Retinal pigment epithelial cell (primary cell): Measurements from ENCODE around the gene STAG3.
"Not testable (repeated sequence)": the region's sequence is repeated elsewhere in the genome, so short reads cannot be mapped to it uniquely, and the experiment has no call there.

ENCODE experiments used
- DNase-seq: peaks from one replicate; pipeline ENCODE4 v3.0.0-alpha.2; 2010; ENCODE audit warnings: low read depth
- H3K4me3 ChIP-seq: 2 replicates; pipeline ENCODE4 v1.5.1; 2011; ENCODE audit warnings: mild to moderate bottlenecking, low read length, control low read depth, moderate library complexity
- CTCF ChIP-seq: conservative IDR thresholded peaks from 2 replicates; pipeline ENCODE4 v1.5.1; 2011; ENCODE audit warnings: low read depth, low read length, control low read depth, inconsistent platforms

Gene STAG3

GRCh38 chr7:100137851-100138760 lies 39.6 kb upstream of the STAG3 start:
- DNase-seq = no peak
- no peak for TF ChIP-seq CTCF
- H3K4me3 ChIP-seq = no peak overlapping the region

- TF ChIP-seq CTCF = no peak
- no peak for DNase-seq
Measured at GRCh38 chr7:100141555-100141949, 36.2 kb upstream of the STAG3 start.

GRCh38 chr7:100142461-100142860 lies 35.3 kb upstream of the STAG3 start:
- no peak for DNase-seq

More at GRCh38 chr7:100141555-100141949, 36.2 kb upstream of the STAG3 start:
- H3K4me3 ChIP-seq = no peak overlapping the region

GRCh38 chr7:100146350-100146749 lies 31.4 kb upstream of the STAG3 start:
- not testable (repeated sequence) for DNase-seq

More at GRCh38 chr7:100142461-100142860, 35.3 kb upstream of the STAG3 start:
- H3K4me3 ChIP-seq = no peak overlapping the region
- no peak for TF ChIP-seq CTCF

GRCh38 chr7:100147278-100147677 lies 30.4 kb upstream of the STAG3 start:
- DNase-seq = no peak
- no peak for TF ChIP-seq CTCF
- no peak overlapping the region for H3K4me3 ChIP-seq

More at GRCh38 chr7:100146350-100146749, 31.4 kb upstream of the STAG3 start:
- H3K4me3 ChIP-seq = not testable (repeated sequence)

- no peak for TF ChIP-seq CTCF
- H3K4me3 ChIP-seq = peak overlapping the region; percentile 53
- DNase-seq = no peak
Measured at GRCh38 chr7:100148225-100148558, 29.5 kb upstream of the STAG3 start.

- peak; percentile 8 for TF ChIP-seq CTCF
- H3K4me3 ChIP-seq = peak within 1 kb of the TSS; percentile 98
- peak; percentile 98 for DNase-seq
Measured at GRCh38 chr7:100148559-100149328, 29.0 kb upstream of the STAG3 start, which contains the start of gene LAMTOR4. TSS of gene LAMTOR4 (plus strand) at chr7:100148918. CDS start at chr7:100148973, 55 bp downstream.
